ENCODE measurements around the gene MYOG.

DNA sequence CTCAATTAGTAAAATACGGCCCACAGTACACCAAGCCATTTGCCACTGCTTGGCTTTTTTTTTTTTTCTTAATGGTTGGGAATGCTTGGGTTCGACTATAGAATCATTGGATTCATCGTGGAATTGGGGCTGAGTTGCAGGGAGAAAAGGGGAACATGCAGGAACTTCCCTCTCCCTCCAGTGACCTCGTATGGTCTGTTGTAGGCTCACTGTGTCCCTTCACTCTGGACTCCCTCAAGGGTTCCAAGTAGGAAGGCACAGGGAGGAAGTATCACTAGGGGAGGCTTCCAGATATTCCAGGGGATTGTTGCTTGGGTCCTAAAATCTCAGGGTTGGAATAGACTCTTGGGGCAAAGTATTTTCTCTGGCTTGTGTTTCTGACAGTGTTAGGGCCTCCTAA lies 35.0 kb downstream of the MYOG start:
- no peak for TF ChIP-seq CTCF (IDR thresholded peaks at IDR 0.05; ENCODE audit: borderline replicate concordance, extremely low read depth, low read length, poor library complexity, severe bottlenecking)
- no peak for TF ChIP-seq EZH2 (IDR thresholded peaks at IDR 0.05; ENCODE audit: borderline replicate concordance, low read depth, low read length, severe bottlenecking)

All from DND-41 (cell line).